Fibroblast of lung (primary cell): ENCODE measurements around the gene KLK4. TPM values are rescaled to one million over a fixed set of nuclear protein-coding genes. Genes with fewer than 3 reads are reported as not detected.

ENCODE experiments used
- DNase-seq, 2 donors: peaks; one replicate each; pipeline versions ENCODE4 v3.0.0 to v3.0.0-alpha.2; 2010; ENCODE audit warnings: low read depth in 2 of 2
- H2AFZ ChIP-seq: 2 replicates; pipeline ENCODE4 v1.5.1; 2012; ENCODE audit warnings: low read length, control low read depth, inconsistent platforms
- H3K27ac ChIP-seq: 2 replicates; pipeline ENCODE4 v1.5.1; 2011; ENCODE audit warnings: low read length, control low read depth; ENCODE audit not compliant: insufficient read depth
- H3K27me3 ChIP-seq: 2 replicates; pipeline ENCODE4 v1.5.1; 2011; ENCODE audit warnings: mild to moderate bottlenecking, low read length; ENCODE audit not compliant: control insufficient read depth, insufficient read depth
- H3K36me3 ChIP-seq: 2 replicates; pipeline ENCODE4 v1.5.1; 2011; ENCODE audit warnings: low read length; ENCODE audit not compliant: control insufficient read depth, insufficient read depth
- H3K4me1 ChIP-seq: 2 replicates; pipeline ENCODE4 v1.5.1; 2011; ENCODE audit warnings: low read length; ENCODE audit not compliant: control insufficient read depth, insufficient read depth; ENCODE audit errors: extremely low read depth
- H3K4me2 ChIP-seq: 2 replicates; pipeline ENCODE4 v1.5.1; 2011; ENCODE audit warnings: low read length, control low read depth; ENCODE audit not compliant: insufficient read depth; ENCODE audit errors: extremely low read depth
- H3K4me3 ChIP-seq, 4 experiments: fragments of 200-600 bp in 1 of 4; sonication (generic) in 1 of 4; replicated peaks in 1 of 4; 2 replicates each; pipeline ENCODE4 v1.5.1; 2011 to 2016; ENCODE audit warnings: low read length in 4 of 4, low read depth in 3 of 4, mild to moderate bottlenecking in 3 of 4, control low read depth in 2 of 4, inconsistent platforms in 1 of 4, mixed read lengths in 1 of 4; ENCODE audit not compliant: insufficient read depth in 1 of 4; ENCODE audit errors: control extremely low read depth in 1 of 4
- H3K79me2 ChIP-seq: 2 replicates; pipeline ENCODE4 v1.5.1; 2012; ENCODE audit warnings: mild to moderate bottlenecking, low read length, inconsistent platforms; ENCODE audit not compliant: control insufficient read depth, insufficient read depth
- H3K9ac ChIP-seq: 2 replicates; pipeline ENCODE4 v1.5.1; 2011; ENCODE audit warnings: mild to moderate bottlenecking, low read length, control low read depth; ENCODE audit not compliant: insufficient read depth
- H3K9me3 ChIP-seq: 2 replicates; pipeline ENCODE4 v1.5.1; 2012; ENCODE audit warnings: low read depth, low read length; ENCODE audit not compliant: control insufficient read depth, insufficient read depth
- H4K20me1 ChIP-seq: 2 replicates; pipeline ENCODE4 v1.5.1; 2011; ENCODE audit warnings: low read length; ENCODE audit not compliant: control insufficient read depth, insufficient read depth; ENCODE audit errors: extremely low read depth
- EZH2 ChIP-seq: IDR thresholded peaks from 2 replicates; pipeline ENCODE4 v1.5.1; 2012; ENCODE audit warnings: low read length, control low read depth, mild to moderate bottlenecking; ENCODE audit errors: missing control alignments
- polyA plus RNA-seq, 2 donors: library from polyadenylated mRNA; depleted of rRNA in 1 of 2; stranded (reverse) in 1 of 2; unstranded in 1 of 2; fragments of >200 nt; gene quantifications; 2 replicates each; pipeline ENCODE4 v1.2.1, GENCODE V29; 2011 to 2012; ENCODE audit warnings: missing spikeins in 1 of 2
- total RNA-seq: library from RNA; depleted of rRNA; stranded (reverse); fragments of >200 nt; gene quantifications from 2 replicates; pipeline ENCODE4 v1.2.1, GENCODE V29; 2014
- TF ChIP-seq, protein P1 (sequence below), 2 donors: IDR thresholded peaks in 1 of 2; conservative IDR thresholded peaks in 1 of 2; 1 replicate in 1 of 2; 2 replicates in 1 of 2; pipeline ENCODE4 v1.5.1; 2011 to 2012; ENCODE audit warnings: low read length in 2 of 2, control low read depth in 1 of 2, inconsistent platforms in 1 of 2, low read depth in 1 of 2, mild to moderate bottlenecking in 1 of 2

The KLK4 gene
- total and polyA plus RNA-seq, 2 donors (not counting 1 experiment from before 2014, with no cell fraction given) = not detected

DNA sequence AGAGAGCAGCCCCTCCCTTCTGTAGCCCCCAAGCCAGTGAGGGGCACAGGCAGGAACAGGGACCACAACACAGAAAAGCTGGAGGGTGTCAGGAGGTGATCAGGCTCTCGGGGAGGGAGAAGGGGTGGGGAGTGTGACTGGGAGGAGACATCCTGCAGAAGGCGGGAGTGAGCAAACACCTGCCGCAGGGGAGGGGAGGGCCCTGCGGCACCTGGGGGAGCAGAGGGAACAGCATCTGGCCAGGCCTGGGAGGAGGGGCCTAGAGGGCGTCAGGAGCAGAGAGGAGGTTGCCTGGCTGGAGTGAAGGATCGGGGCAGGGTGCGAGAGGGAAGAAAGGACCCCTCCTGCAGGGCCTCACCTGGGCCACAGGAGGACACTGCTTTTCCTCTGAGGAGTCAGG lies 52.3 kb downstream of the KLK4 start:
- Histone ChIP-seq H3K9ac (no peak overlapping the region), H3K27ac (no peak overlapping the region), H4K20me1 (no peaks in the 10 kb centered on the region), H3K36me3 (no peaks in the 10 kb centered on the region), H3K4me2 (no peak overlapping the region), H3K27me3 (no peaks in the 10 kb centered on the region), H3K4me3 (no peak overlapping the region), H3K9me3 (no peaks in the 10 kb centered on the region), H2AFZ (no peak overlapping the region), H3K79me2 (no peaks in the 10 kb centered on the region), H3K4me1 (no peaks in the 10 kb centered on the region)
- no peak for TF ChIP-seq EZH2
- TF ChIP-seq, protein P1, sequence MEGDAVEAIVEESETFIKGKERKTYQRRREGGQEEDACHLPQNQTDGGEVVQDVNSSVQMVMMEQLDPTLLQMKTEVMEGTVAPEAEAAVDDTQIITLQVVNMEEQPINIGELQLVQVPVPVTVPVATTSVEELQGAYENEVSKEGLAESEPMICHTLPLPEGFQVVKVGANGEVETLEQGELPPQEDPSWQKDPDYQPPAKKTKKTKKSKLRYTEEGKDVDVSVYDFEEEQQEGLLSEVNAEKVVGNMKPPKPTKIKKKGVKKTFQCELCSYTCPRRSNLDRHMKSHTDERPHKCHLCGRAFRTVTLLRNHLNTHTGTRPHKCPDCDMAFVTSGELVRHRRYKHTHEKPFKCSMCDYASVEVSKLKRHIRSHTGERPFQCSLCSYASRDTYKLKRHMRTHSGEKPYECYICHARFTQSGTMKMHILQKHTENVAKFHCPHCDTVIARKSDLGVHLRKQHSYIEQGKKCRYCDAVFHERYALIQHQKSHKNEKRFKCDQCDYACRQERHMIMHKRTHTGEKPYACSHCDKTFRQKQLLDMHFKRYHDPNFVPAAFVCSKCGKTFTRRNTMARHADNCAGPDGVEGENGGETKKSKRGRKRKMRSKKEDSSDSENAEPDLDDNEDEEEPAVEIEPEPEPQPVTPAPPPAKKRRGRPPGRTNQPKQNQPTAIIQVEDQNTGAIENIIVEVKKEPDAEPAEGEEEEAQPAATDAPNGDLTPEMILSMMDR (conservative IDR thresholded peaks at IDR 0.05 in 1 of 2, IDR thresholded peaks at IDR 0.05 in 1 of 2; ENCODE audit: low read depth in 1 of 2, low read length in 2 of 2) = no peak
- DNase-seq = no peak

DNA sequence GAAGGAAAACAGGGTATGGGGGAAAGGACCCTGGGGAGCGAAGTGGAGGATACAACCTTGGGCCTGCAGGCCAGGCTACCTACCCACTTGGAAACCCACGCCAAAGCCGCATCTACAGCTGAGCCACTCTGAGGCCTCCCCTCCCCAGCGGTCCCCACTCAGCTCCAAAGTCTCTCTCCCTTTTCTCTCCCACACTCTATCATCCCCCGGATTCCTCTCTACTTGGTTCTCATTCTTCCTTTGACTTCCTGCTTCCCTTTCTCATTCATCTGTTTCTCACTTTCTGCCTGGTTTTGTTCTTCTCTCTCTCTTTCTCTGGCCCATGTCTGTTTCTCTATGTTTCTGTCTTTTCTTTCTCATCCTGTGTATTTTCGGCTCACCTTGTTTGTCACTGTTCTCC lies 53.8 kb downstream of the KLK4 start:
- DNase-seq = no peak
- H3K4me2 ChIP-seq = no peak overlapping the region
- H4K20me1 ChIP-seq = no peaks in the 10 kb centered on the region
- no peak overlapping the region for H3K27ac ChIP-seq
- no peaks in the 10 kb centered on the region for H3K4me1 ChIP-seq
- no peaks in the 10 kb centered on the region for H3K27me3 ChIP-seq
- TF ChIP-seq EZH2 = no peak
- TF ChIP-seq, protein P1 (conservative IDR thresholded peaks at IDR 0.05 in 1 of 2, IDR thresholded peaks at IDR 0.05 in 1 of 2; ENCODE audit: low read depth in 1 of 2, low read length in 2 of 2) = no peak
- H3K79me2 ChIP-seq = no peaks in the 10 kb centered on the region
- H3K4me3 ChIP-seq = no peak overlapping the region
- H3K9ac ChIP-seq = no peak overlapping the region
- no peaks in the 10 kb centered on the region for H3K9me3 ChIP-seq
- H3K36me3 ChIP-seq = no peaks in the 10 kb centered on the region
- no peak overlapping the region for H2AFZ ChIP-seq

Other genes with a start within 250 kb of the KLK4 start
- gene SHANK1, start 191.6 kb downstream of the KLK4 start, total RNA-seq = 1.8 and 7.9 TPM in 2 replicates
- gene SHANK1, start 191.6 kb downstream of the KLK4 start, polyA plus RNA-seq = 1.4 and 2.3 TPM in 2 replicates
- 27.5 and 69.4 TPM in 2 replicates for gene CLEC11A, start 188.0 kb downstream of the KLK4 start, total RNA-seq
- 22.5 and 23.4 TPM in 2 replicates for gene CLEC11A, start 188.0 kb downstream of the KLK4 start, polyA plus RNA-seq
- gene GPR32, start 140.9 kb downstream of the KLK4 start, total RNA-seq = not detected in 2 replicates
- gene GPR32, start 140.9 kb downstream of the KLK4 start, polyA plus RNA-seq = not detected in 2 replicates
- not detected in 2 replicates for gene ACP4, start 121.0 kb downstream of the KLK4 start, total RNA-seq
- not detected in 2 replicates for gene ACP4, start 121.0 kb downstream of the KLK4 start, polyA plus RNA-seq
- gene KLK1, start 87.6 kb downstream of the KLK4 start, total RNA-seq = not detected in 2 replicates
- not detected in 2 replicates for gene KLK1, start 87.6 kb downstream of the KLK4 start, polyA plus RNA-seq
- gene KLK15, start 77.8 kb downstream of the KLK4 start, total RNA-seq = not detected in 2 replicates
- not detected in 2 replicates for gene KLK15, start 77.8 kb downstream of the KLK4 start, polyA plus RNA-seq
- gene KLK3, start 56.5 kb downstream of the KLK4 start, total RNA-seq = not detected in 2 replicates
- not detected in 2 replicates for gene KLK3, start 56.5 kb downstream of the KLK4 start, polyA plus RNA-seq
- gene KLK2, start 38.0 kb downstream of the KLK4 start, total RNA-seq = not detected in 2 replicates
- gene KLK2, start 38.0 kb downstream of the KLK4 start, polyA plus RNA-seq = not detected in 2 replicates
- not detected in 2 replicates for gene KLK5, start 41.6 kb upstream of the KLK4 start, total RNA-seq
- gene KLK5, start 41.6 kb upstream of the KLK4 start, polyA plus RNA-seq = 0.10 TPM in 1 of 2 replicates, not detected in the other
- gene KLK6, start 58.2 kb upstream of the KLK4 start, total RNA-seq = not detected in 2 replicates
- not detected in 2 replicates for gene KLK6, start 58.2 kb upstream of the KLK4 start, polyA plus RNA-seq
- not detected in 2 replicates for gene KLK7, start 72.5 kb upstream of the KLK4 start, total RNA-seq
- gene KLK7, start 72.5 kb upstream of the KLK4 start, polyA plus RNA-seq = not detected in 2 replicates
- gene KLK8, start 90.2 kb upstream of the KLK4 start, total RNA-seq = not detected in 2 replicates
- not detected in 2 replicates for gene KLK8, start 90.2 kb upstream of the KLK4 start, polyA plus RNA-seq
- gene KLK10, start 108.3 kb upstream of the KLK4 start, total RNA-seq = not detected in 2 replicates
- 0.03 TPM in 1 of 2 replicates, not detected in the other for gene KLK10, start 108.3 kb upstream of the KLK4 start, polyA plus RNA-seq
- not detected in 2 replicates for gene KLK11, start 115.2 kb upstream of the KLK4 start, total RNA-seq
- gene KLK11, start 115.2 kb upstream of the KLK4 start, polyA plus RNA-seq = not detected in 2 replicates
- not detected in 2 replicates for gene KLK12, start 123.6 kb upstream of the KLK4 start, total RNA-seq
- not detected in 2 replicates for gene KLK12, start 123.6 kb upstream of the KLK4 start, polyA plus RNA-seq
- gene KLK13, start 153.7 kb upstream of the KLK4 start, total RNA-seq = not detected in 2 replicates
- not detected in 2 replicates for gene KLK13, start 153.7 kb upstream of the KLK4 start, polyA plus RNA-seq
- not detected in 2 replicates for gene KLK14, start 171.5 kb upstream of the KLK4 start, total RNA-seq
- gene KLK14, start 171.5 kb upstream of the KLK4 start, polyA plus RNA-seq = not detected in 2 replicates
- 6.9 and 8.1 TPM in 2 replicates for gene CTU1, start 197.0 kb upstream of the KLK4 start, total RNA-seq
- gene CTU1, start 197.0 kb upstream of the KLK4 start, polyA plus RNA-seq = 0.98 and 1.2 TPM in 2 replicates
- not detected in 2 replicates for gene SIGLEC9, start 213.5 kb upstream of the KLK4 start, total RNA-seq
- not detected in 2 replicates for gene SIGLEC9, start 213.5 kb upstream of the KLK4 start, polyA plus RNA-seq
- gene SIGLEC7, start 230.9 kb upstream of the KLK4 start, total RNA-seq = not detected in 2 replicates
- not detected in 2 replicates for gene SIGLEC7, start 230.9 kb upstream of the KLK4 start, polyA plus RNA-seq